Measurements from ENCODE around the gene PRR30.

PRR30 gene

GRCh38 chr2:27095745-27096651 lies 43.2 kb downstream of the PRR30 start:
- DNase-seq, result peak; percentile 49

GRCh38 chr2:27095427-27095744 lies 43.8 kb downstream of the PRR30 start:
- DNase-seq, result no peak

GRCh38 chr2:27094353-27094984 lies 44.7 kb downstream of the PRR30 start:
- DNase-seq, result no peak

GRCh38 chr2:27093430-27094352 lies 45.5 kb downstream of the PRR30 start:
- DNase-seq, result no peak

- no peak for DNase-seq
These were observed 46.3 kb downstream of the PRR30 start for GRCh38 chr2:27092696-27093429.

- DNase-seq, result no peak
These were observed 47.2 kb downstream of the PRR30 start for GRCh38 chr2:27091746-27092695.

- no peak for DNase-seq
These were observed 49.9 kb downstream of the PRR30 start for GRCh38 chr2:27089111-27089954.

- DNase-seq, result no peak
These were observed 50.6 kb downstream of the PRR30 start for GRCh38 chr2:27088634-27089033.

GRCh38 chr2:27087823-27088410 lies 51.3 kb downstream of the PRR30 start:
- no peak for DNase-seq

All from activated naive CD4-positive, alpha-beta T cell treated with Interleukin-2 at 50 U/mL for 16 hours (primary cell).